GM12801 (cell line): ENCODE results near the gene NCF2.
A peak's percentile ranks its signal among the peaks of the same experiment; 100 is the strongest.

Experiments used
- TF ChIP-seq, protein P1 (sequence below): IDR thresholded peaks from one replicate; pipeline ENCODE4 v1.5.1; 2011; ENCODE audit warnings: control low read depth; ENCODE audit not compliant: insufficient read length; ENCODE audit errors: extremely low read depth

NCF2 gene

GRCh38 chr1:183622013-183622412 lies 31.8 kb upstream of the NCF2 start:
- TF ChIP-seq, protein P1, sequence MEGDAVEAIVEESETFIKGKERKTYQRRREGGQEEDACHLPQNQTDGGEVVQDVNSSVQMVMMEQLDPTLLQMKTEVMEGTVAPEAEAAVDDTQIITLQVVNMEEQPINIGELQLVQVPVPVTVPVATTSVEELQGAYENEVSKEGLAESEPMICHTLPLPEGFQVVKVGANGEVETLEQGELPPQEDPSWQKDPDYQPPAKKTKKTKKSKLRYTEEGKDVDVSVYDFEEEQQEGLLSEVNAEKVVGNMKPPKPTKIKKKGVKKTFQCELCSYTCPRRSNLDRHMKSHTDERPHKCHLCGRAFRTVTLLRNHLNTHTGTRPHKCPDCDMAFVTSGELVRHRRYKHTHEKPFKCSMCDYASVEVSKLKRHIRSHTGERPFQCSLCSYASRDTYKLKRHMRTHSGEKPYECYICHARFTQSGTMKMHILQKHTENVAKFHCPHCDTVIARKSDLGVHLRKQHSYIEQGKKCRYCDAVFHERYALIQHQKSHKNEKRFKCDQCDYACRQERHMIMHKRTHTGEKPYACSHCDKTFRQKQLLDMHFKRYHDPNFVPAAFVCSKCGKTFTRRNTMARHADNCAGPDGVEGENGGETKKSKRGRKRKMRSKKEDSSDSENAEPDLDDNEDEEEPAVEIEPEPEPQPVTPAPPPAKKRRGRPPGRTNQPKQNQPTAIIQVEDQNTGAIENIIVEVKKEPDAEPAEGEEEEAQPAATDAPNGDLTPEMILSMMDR: no peak

DNA sequence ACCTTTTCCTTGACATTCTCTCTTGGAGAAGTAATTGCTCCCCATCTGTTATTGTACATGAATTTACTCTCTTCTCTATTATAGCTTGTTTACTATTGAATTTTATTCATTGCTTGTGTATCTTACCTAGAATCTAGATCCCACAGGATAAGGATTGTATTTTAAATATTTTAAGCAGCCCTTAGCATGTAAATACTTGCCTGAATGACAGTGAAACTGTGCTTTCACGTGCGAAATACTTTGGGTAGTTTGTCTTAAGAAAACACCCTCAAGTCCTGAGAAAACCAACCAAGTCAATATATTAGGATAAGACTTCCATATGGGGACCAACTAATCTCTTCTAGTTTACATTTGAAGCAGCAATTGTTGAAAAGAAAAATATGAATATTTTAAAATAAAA lies 30.1 kb upstream of the NCF2 start:
- TF ChIP-seq, protein P1: no peak

- TF ChIP-seq, protein P1: no peak
Measured at GRCh38 chr1:183619781-183620180, 29.5 kb upstream of the NCF2 start.

- TF ChIP-seq, protein P1: no peak
Measured at GRCh38 chr1:183612407-183612806, 22.1 kb upstream of the NCF2 start.

- TF ChIP-seq, protein P1: no peak
Measured at GRCh38 chr1:183611021-183611420, 20.8 kb upstream of the NCF2 start.

GRCh38 chr1:183609759-183610452 lies 19.6 kb upstream of the NCF2 start:
- TF ChIP-seq, protein P1: no peak

DNA sequence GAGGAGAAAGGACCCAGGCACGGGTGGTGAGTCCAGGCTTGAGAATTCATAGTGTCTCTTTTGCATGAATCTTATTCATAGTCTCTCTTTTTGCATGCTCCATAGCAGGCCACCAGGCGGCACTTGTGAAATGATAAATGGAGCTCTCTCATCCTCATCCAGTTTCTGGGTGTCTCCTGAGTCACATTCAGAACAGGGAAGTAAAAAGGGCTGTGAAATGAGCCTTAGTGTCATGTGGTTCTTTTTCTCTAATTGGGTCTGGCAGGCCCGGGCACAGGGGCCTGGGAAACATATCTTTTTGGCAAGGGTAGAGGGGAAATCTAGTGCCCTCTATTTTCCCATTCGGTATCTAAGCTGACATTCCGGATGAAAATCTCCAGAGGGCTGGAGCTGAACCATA lies 19.1 kb upstream of the NCF2 start:
- TF ChIP-seq, protein P1: peak; percentile 2
